HepG2 (cell line): Measurements from ENCODE around the gene KIF22. TPM values are rescaled to one million over a fixed set of nuclear protein-coding genes. Genes with fewer than 3 reads are reported as not detected.

Experiments
- FOXP4 ChIP-seq: sonication (generic); formaldehyde crosslinking; IDR thresholded peaks from 2 replicates; pipeline ENCODE4 v1.4.0; 2020; ENCODE audit warnings: missing genetic modification reagents
- MAX ChIP-seq: IDR thresholded peaks from 2 replicates; pipeline ENCODE4 v1.6.1; 2012; ENCODE audit warnings: inconsistent platforms
- MYC ChIP-seq: sonication (generic); formaldehyde crosslinking; IDR thresholded peaks from 2 replicates; pipeline ENCODE4 v1.9.0; 2021; ENCODE audit warnings: missing genetic modification reagents, borderline replicate concordance
- RXRB ChIP-seq: IDR thresholded peaks from 2 replicates; pipeline ENCODE4 v1.6.1; 2016; ENCODE audit warnings: borderline replicate concordance, missing genetic modification reagents, missing compliant biosample characterization
- SPEN ChIP-seq: sonication (generic); formaldehyde crosslinking; IDR thresholded peaks from 2 replicates; pipeline ENCODE4 v1.5.1; 2020; ENCODE audit warnings: low read depth, mild to moderate bottlenecking, missing genetic modification reagents
- ZBTB1 ChIP-seq: sonication (generic); formaldehyde crosslinking; IDR thresholded peaks from 2 replicates; pipeline ENCODE4 v1.4.0; 2020; ENCODE audit warnings: missing genetic modification reagents, borderline replicate concordance
- ZNF10 ChIP-seq: sonication (generic); formaldehyde crosslinking; IDR thresholded peaks from 2 replicates; pipeline ENCODE4 v1.4.0; 2020; ENCODE audit warnings: mild to moderate bottlenecking, low read depth, missing genetic modification reagents, borderline replicate concordance
- ZNF18 ChIP-seq: sonication (generic); formaldehyde crosslinking; IDR thresholded peaks from 2 replicates; pipeline ENCODE4 v1.8.0; 2022; ENCODE audit warnings: mild to moderate bottlenecking, missing genetic modification reagents; ENCODE audit not compliant: insufficient replicate concordance
- ZNF780A ChIP-seq: sonication (generic); formaldehyde crosslinking; IDR thresholded peaks from 2 replicates; pipeline ENCODE4 v1.8.0; 2022; ENCODE audit warnings: mild to moderate bottlenecking, missing genetic modification reagents, moderate library complexity
- ZSCAN20 ChIP-seq: sonication (generic); formaldehyde crosslinking; IDR thresholded peaks from 2 replicates; pipeline ENCODE4 v1.4.0; 2020; ENCODE audit warnings: missing genetic modification reagents, mild to moderate bottlenecking, borderline replicate concordance
- polyA plus RNA-seq, 8 experiments: library from polyadenylated mRNA; depleted of rRNA in 3 of 8; stranded (reverse) in 7 of 8; unstranded in 1 of 8; fragments of >200 nt; fragmentation: Illumina TruSeq in 4 of 8; extraction: Trizol in 4 of 8; gene quantifications; 2 replicates each; pipeline versions ENCODE4 v1.2.1 to v1.2.3, GENCODE V29; 2011 to 2016; ENCODE audit warnings: low read depth in 4 of 8, missing spikeins in 1 of 8, mixed read lengths in 1 of 8; ENCODE audit not compliant: insufficient read depth in 1 of 8
- total RNA-seq, 5 experiments: library from RNA; depleted of rRNA; stranded (reverse); fragments of >200 nt; fragmentation: Illumina TruSeq; extraction: Trizol; gene quantifications; 2 replicates each; pipeline ENCODE4 v1.2.3, GENCODE V29; 2016; ENCODE audit warnings: low read depth in 1 of 5
- TF ChIP-seq, protein P1 (sequence below): sonication (generic); formaldehyde crosslinking; IDR thresholded peaks from 2 replicates; pipeline ENCODE4 v1.5.0; 2020; ENCODE audit warnings: mild to moderate bottlenecking, missing genetic modification reagents
- TF ChIP-seq, protein P2 (sequence below): sonication (generic); formaldehyde crosslinking; IDR thresholded peaks from 2 replicates; pipeline ENCODE4 v1.5.0; 2020; ENCODE audit warnings: mild to moderate bottlenecking, missing genetic modification reagents, borderline replicate concordance
- TF ChIP-seq, protein P3 (sequence below), 2 experiments: sonication (generic) in 1 of 2; formaldehyde crosslinking in 1 of 2; IDR thresholded peaks; 2 replicates each; pipeline versions ENCODE4 v1.5.1 to v1.6.1; 2011 to 2020; ENCODE audit warnings: borderline replicate concordance in 1 of 2, low read depth in 1 of 2, low read length in 1 of 2, mild to moderate bottlenecking in 1 of 2, missing genetic modification reagents in 1 of 2, moderate library complexity in 1 of 2

Gene KIF22
- total and polyA plus RNA-seq, 2 of the 13 experiments (the other 11 are each of a cell fraction or from before 2014, with no cell fraction given), result 95.8 to 118 TPM

GRCh38 chr16:29848420-29849297 is 58.1 kb downstream of the KIF22 start (continued):
- TF ChIP-seq ZSCAN20 (CRISPR knock-in tag), result no peak
- peak; percentile 57; the same call in 1 of the 2 replicates for TF ChIP-seq RXRB (CRISPR knock-in tag)
- no peak for TF ChIP-seq ZBTB1 (CRISPR knock-in tag)
- TF ChIP-seq ZNF780A (CRISPR knock-in tag), result no peak
- TF ChIP-seq, protein P1, sequence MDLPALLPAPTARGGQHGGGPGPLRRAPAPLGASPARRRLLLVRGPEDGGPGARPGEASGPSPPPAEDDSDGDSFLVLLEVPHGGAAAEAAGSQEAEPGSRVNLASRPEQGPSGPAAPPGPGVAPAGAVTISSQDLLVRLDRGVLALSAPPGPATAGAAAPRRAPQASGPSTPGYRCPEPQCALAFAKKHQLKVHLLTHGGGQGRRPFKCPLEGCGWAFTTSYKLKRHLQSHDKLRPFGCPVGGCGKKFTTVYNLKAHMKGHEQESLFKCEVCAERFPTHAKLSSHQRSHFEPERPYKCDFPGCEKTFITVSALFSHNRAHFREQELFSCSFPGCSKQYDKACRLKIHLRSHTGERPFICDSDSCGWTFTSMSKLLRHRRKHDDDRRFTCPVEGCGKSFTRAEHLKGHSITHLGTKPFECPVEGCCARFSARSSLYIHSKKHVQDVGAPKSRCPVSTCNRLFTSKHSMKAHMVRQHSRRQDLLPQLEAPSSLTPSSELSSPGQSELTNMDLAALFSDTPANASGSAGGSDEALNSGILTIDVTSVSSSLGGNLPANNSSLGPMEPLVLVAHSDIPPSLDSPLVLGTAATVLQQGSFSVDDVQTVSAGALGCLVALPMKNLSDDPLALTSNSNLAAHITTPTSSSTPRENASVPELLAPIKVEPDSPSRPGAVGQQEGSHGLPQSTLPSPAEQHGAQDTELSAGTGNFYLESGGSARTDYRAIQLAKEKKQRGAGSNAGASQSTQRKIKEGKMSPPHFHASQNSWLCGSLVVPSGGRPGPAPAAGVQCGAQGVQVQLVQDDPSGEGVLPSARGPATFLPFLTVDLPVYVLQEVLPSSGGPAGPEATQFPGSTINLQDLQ, result no peak
- TF ChIP-seq FOXP4, result no peak
- TF ChIP-seq, protein P2, sequence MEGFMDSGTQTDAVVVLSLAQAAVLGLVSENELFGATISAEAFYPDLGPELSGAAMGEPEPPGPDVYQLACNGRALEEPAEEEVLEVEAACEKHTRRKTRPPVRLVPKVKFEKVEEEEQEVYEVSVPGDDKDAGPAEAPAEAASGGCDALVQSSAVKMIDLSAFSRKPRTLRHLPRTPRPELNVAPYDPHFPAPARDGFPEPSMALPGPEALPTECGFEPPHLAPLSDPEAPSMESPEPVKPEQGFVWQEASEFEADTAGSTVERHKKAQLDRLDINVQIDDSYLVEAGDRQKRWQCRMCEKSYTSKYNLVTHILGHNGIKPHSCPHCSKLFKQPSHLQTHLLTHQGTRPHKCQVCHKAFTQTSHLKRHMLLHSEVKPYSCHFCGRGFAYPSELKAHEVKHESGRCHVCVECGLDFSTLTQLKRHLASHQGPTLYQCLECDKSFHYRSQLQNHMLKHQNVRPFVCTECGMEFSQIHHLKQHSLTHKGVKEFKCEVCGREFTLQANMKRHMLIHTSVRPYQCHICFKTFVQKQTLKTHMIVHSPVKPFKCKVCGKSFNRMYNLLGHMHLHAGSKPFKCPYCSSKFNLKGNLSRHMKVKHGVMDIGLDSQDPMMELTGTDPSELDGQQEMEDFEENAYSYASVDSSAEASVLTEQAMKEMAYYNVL, result no peak
- no peak for TF ChIP-seq ZNF18 (CRISPR knock-in tag)
- no peak for TF ChIP-seq ZNF10 (CRISPR knock-in tag)
- peak; percentile 46; the same call in 1 of the 2 replicates for TF ChIP-seq SPEN (CRISPR knock-in tag)
- TF ChIP-seq MYC, result peak; percentile 68; the same call in 1 of the 2 replicates
- TF ChIP-seq, protein P3, sequence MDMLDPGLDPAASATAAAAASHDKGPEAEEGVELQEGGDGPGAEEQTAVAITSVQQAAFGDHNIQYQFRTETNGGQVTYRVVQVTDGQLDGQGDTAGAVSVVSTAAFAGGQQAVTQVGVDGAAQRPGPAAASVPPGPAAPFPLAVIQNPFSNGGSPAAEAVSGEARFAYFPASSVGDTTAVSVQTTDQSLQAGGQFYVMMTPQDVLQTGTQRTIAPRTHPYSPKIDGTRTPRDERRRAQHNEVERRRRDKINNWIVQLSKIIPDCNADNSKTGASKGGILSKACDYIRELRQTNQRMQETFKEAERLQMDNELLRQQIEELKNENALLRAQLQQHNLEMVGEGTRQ (IDR thresholded peaks at IDR 0.05; ENCODE audit: low read depth, low read length), result no peak
- TF ChIP-seq, protein P3 (CRISPR knock-in tag; IDR thresholded peaks at IDR 0.05; ENCODE audit: borderline replicate concordance), result no peak
- TF ChIP-seq MAX, result no peak; the same call in 1 of the 2 replicates
